Adrenal gland (tissue), 5 donors: ENCODE results near the gene CNTN5.

Source experiments
- CTCF ChIP-seq, 6 experiments: fragments of 450-650 bp in 4 of 6; fragments of 200-600 bp in 2 of 6; sonication (generic) in 1 of 6; IDR thresholded peaks; 1 replicate in 5 of 6; 2 replicates in 1 of 6; pipeline versions ENCODE4 v1.5.1 to v1.8.0; 2016 to 2021; ENCODE audit warnings: antibody characterized with exemption in 6 of 6, mild to moderate bottlenecking in 2 of 6, moderate library complexity in 1 of 6
- POLR2A ChIP-seq, 2 donors: fragments of 450-650 bp; IDR thresholded peaks; one replicate each; pipeline ENCODE4 v1.6.1; 2017; ENCODE audit warnings: antibody characterized with exemption in 2 of 2, mild to moderate bottlenecking in 2 of 2, moderate library complexity in 1 of 2
- donor health status: DM: no; HTN: no; CAD: no.

DNA sequence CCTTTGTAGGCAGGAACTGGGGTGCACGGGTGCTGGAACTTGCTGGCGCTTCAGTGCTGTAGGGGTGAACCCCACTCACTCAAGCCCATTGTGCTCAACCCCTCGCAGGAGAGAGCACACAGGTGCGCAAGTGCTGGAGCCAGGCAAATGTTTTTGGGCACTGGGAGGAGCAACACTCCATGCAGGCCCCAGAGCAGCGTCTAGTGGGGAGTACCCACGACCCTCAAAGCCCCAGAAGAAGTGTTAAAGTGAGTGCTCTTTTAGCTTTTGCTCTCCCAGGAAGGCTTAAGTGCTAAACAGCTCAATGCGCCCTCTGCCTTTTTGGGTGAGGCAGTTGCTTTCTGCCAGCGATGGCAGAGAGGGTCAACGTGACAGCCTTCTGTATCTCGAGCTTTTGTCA, 1384.2 kb downstream of the CNTN5 start:
- TF ChIP-seq CTCF (IDR thresholded peaks at IDR 0.05), result no peak
- TF ChIP-seq POLR2A (IDR thresholded peaks at IDR 0.05), result no peak
